T follicular helper cell (primary cell): ENCODE results near the gene CUX1.
A peak's percentile ranks its signal among the peaks of the same experiment; 100 is the strongest.
"Not testable (repeated sequence)": the region's sequence is repeated elsewhere in the genome, so short reads cannot be mapped to it uniquely, and the experiment has no call there.

ENCODE experiments used
- DNase-seq: peaks from one replicate; pipeline ENCODE4 v3.0.0-alpha.2; 2020; ENCODE audit warnings: low read depth

Gene CUX1

GRCh38 chr7:102215256-102215655 lies 397.8 kb downstream of the CUX1 start:
- DNase-seq: no peak

- DNase-seq: no peak
Observed at GRCh38 chr7:102215711-102216110, 398.3 kb downstream of the CUX1 start.

- DNase-seq: no peak
Observed at GRCh38 chr7:102216573-102217314, 399.3 kb downstream of the CUX1 start.

- DNase-seq: no peak
Observed at GRCh38 chr7:102220229-102220850, 402.9 kb downstream of the CUX1 start.

- no peak for DNase-seq
Observed at GRCh38 chr7:102220960-102221800, 403.8 kb downstream of the CUX1 start.

GRCh38 chr7:102221961-102222360 lies 404.5 kb downstream of the CUX1 start:
- DNase-seq: no peak

GRCh38 chr7:102222445-102222844 lies 405.0 kb downstream of the CUX1 start:
- no peak for DNase-seq

- DNase-seq: no peak
Observed at GRCh38 chr7:102223184-102223583, 405.8 kb downstream of the CUX1 start.

- DNase-seq: no peak
Observed at GRCh38 chr7:102225025-102225424, 407.6 kb downstream of the CUX1 start.

GRCh38 chr7:102227371-102227770 lies 409.9 kb downstream of the CUX1 start:
- DNase-seq: no peak

- no peak for DNase-seq
Observed at GRCh38 chr7:102228935-102229334, 411.5 kb downstream of the CUX1 start.

GRCh38 chr7:102230162-102230561 lies 412.7 kb downstream of the CUX1 start:
- not testable (repeated sequence) for DNase-seq

GRCh38 chr7:102230593-102230992 lies 413.2 kb downstream of the CUX1 start:
- DNase-seq: no peak

GRCh38 chr7:102232611-102233286 lies 415.3 kb downstream of the CUX1 start:
- DNase-seq: no peak

GRCh38 chr7:102234131-102234530 lies 416.7 kb downstream of the CUX1 start:
- DNase-seq: no peak

- DNase-seq: no peak
Observed at GRCh38 chr7:102234801-102235550, 417.6 kb downstream of the CUX1 start.

GRCh38 chr7:102236102-102236501 lies 418.7 kb downstream of the CUX1 start:
- DNase-seq: no peak

- DNase-seq: peak; percentile 11
Observed at GRCh38 chr7:102236592-102237287, 419.3 kb downstream of the CUX1 start.

GRCh38 chr7:102239206-102239820 lies 421.9 kb downstream of the CUX1 start:
- no peak for DNase-seq

- DNase-seq: no peak
Observed at GRCh38 chr7:102241431-102241830, 424.0 kb downstream of the CUX1 start.
